MCF 10A (cell line): Measurements from ENCODE around the gene ACMSD. TPM values are rescaled to one million over a fixed set of nuclear protein-coding genes. Genes with fewer than 3 reads are reported as not detected.
A peak's percentile ranks its signal among the peaks of the same experiment; 100 is the strongest.

ENCODE experiments used
- BruUV-seq: library from RNA; stranded (reverse); fragments of 400-500 nt; replicated peaks from 2 replicates; lab custom pipeline; 2021; lab: Mats Ljungman, UMichigan
- CTCF ChIA-PET: fragments of 300-600 bp; sonication (Branson Sonifier 250); formaldehyde crosslinking; extraction: SDS; loops from one replicate; lab custom pipeline; 2021; ENCODE audit warnings: antibody characterized with exemption, inconsistent platforms; lab: Yijun Ruan, JAX
- POLR2A ChIA-PET: fragments of 300-600, 350-650 bp; sonication (Branson Sonifier 250); formaldehyde crosslinking; extraction: SDS; loops from one replicate; lab custom pipeline; 2020; ENCODE audit warnings: antibody characterized with exemption, inconsistent platforms; lab: Yijun Ruan, JAX
- DNase-seq: peaks from one replicate; pipeline ENCODE4 v3.0.0-alpha.2; 2018; ENCODE audit not compliant: unreplicated experiment
- H3K27ac Mint-ChIP-seq: one replicate; pipeline ENCODE4 v1.8.0; 2022; ENCODE audit warnings: mild to moderate bottlenecking, low read depth, mixed read lengths; ENCODE audit not compliant: unreplicated experiment
- H3K27me3 Mint-ChIP-seq: one replicate; pipeline ENCODE4 v1.8.0; 2022; ENCODE audit warnings: mixed read lengths; ENCODE audit not compliant: insufficient read depth, unreplicated experiment
- H3K36me3 Mint-ChIP-seq: one replicate; pipeline ENCODE4 v1.8.0; 2022; ENCODE audit warnings: mild to moderate bottlenecking, moderate library complexity, mixed read lengths; ENCODE audit not compliant: insufficient read depth, unreplicated experiment
- H3K4me1 Mint-ChIP-seq: one replicate; pipeline ENCODE4 v1.8.0; 2022; ENCODE audit warnings: mixed read lengths; ENCODE audit not compliant: insufficient read depth, unreplicated experiment
- H3K4me3 Mint-ChIP-seq: one replicate; pipeline ENCODE4 v1.8.0; 2022; ENCODE audit warnings: mild to moderate bottlenecking, moderate library complexity, mixed read lengths; ENCODE audit not compliant: unreplicated experiment
- H3K9me3 Mint-ChIP-seq: one replicate; pipeline ENCODE4 v1.8.0; 2022; ENCODE audit warnings: mixed read lengths; ENCODE audit not compliant: unreplicated experiment
- CTCF ChIP-seq: fragments of 200-600 bp; IDR thresholded peaks from one replicate; pipeline ENCODE4 v1.8.0; 2022; ENCODE audit warnings: antibody characterized with exemption, mild to moderate bottlenecking; ENCODE audit not compliant: unreplicated experiment
- intact Hi-C: fragments of 100-400 bp; cut with micrococcal nuclease; formaldehyde crosslinking; loops from 2 replicates; pipeline ENCODE4 v1.14.1; 2022
- total RNA-seq: library from RNA; stranded (reverse); gene quantifications from 2 replicates; pipeline ENCODE4 v1.2.3, GENCODE V29; 2022

The ACMSD gene
- total RNA-seq, 1 experiment from 2014 or later = not detected

GRCh38 chr2:134884435-134884834, 46.0 kb downstream of the ACMSD start:
- no peaks in the 10 kb centered on the region for H3K9me3 Mint-ChIP-seq
- DNase-seq = no peak
- no peak overlapping the region for H3K27ac Mint-ChIP-seq
- ChIA-PET POLR2A (interaction anchor here (1.0 to 1.2 kb wide), 2 partner anchors 16 to 89 kb away, joined by 3 read pairs; no protein-coding TSS in a partner anchor), CTCF (interaction anchor here (0.6 to 1.6 kb wide), 3 partner anchors 32 to 434 kb away, joined by 4 to 6 read pairs (median 5); no protein-coding TSS in a partner anchor)
- no peaks in the 10 kb centered on the region for H3K27me3 Mint-ChIP-seq
- intact Hi-C loops = no loop called here
- no peaks in the 10 kb centered on the region for H3K4me1 Mint-ChIP-seq
- no peak for TF ChIP-seq CTCF
- H3K36me3 Mint-ChIP-seq = no peaks in the 10 kb centered on the region
- H3K4me3 Mint-ChIP-seq = no peak overlapping the region
- no TSS peak for BruUV-seq

- no peaks in the 10 kb centered on the region for H3K9me3 Mint-ChIP-seq
- CTCF ChIA-PET = interaction anchor here (0.7 to 4.7 kb wide), 7 partner anchors 323 to 441 kb away, joined by 3 to 41 read pairs (median 8); no protein-coding TSS in a partner anchor
- no peaks in the 10 kb centered on the region for H3K36me3 Mint-ChIP-seq
- no peaks in the 10 kb centered on the region for H3K4me1 Mint-ChIP-seq
- H3K4me3 Mint-ChIP-seq = no peak overlapping the region
- no TSS peak for BruUV-seq
- no peak for TF ChIP-seq CTCF
- no peaks in the 10 kb centered on the region for H3K27me3 Mint-ChIP-seq
- H3K27ac Mint-ChIP-seq = no peak overlapping the region
- POLR2A ChIA-PET = no interaction called here
- intact Hi-C loops = loop anchor here (10.0 kb wide), 1 partner anchor 168 kb away; no protein-coding TSS in a partner anchor
- DNase-seq = no peak
These were observed 54.0 kb downstream of the ACMSD start for GRCh38 chr2:134892282-134893035.

GRCh38 chr2:134897932-134898331, 59.5 kb downstream of the ACMSD start:
- Mint-ChIP-seq H3K9me3 (no peaks in the 10 kb centered on the region), H3K27ac (no peak overlapping the region), H3K36me3 (peaks cover 7% of the 10 kb centered on the region), H3K27me3 (no peaks in the 10 kb centered on the region), H3K4me3 (no peak overlapping the region), H3K4me1 (peaks cover 4% of the 10 kb centered on the region)
- intact Hi-C loops = loop anchor here (1.0 to 10.0 kb wide), 5 partner anchors 173 to 1011 kb away; no protein-coding TSS in a partner anchor
- CTCF ChIA-PET = interaction anchor here (0.6 to 2.3 kb wide), 16 partner anchors 9 to 1065 kb away, joined by 3 to 31 read pairs (median 3); no protein-coding TSS in a partner anchor
- no TSS peak for BruUV-seq
- TF ChIP-seq CTCF = peak; percentile 35
- POLR2A ChIA-PET = no interaction called here
- peak; percentile 6 for DNase-seq

GRCh38 chr2:134899204-134899603, 60.8 kb downstream of the ACMSD start:
- H3K27me3 Mint-ChIP-seq = no peaks in the 10 kb centered on the region
- no peak for DNase-seq
- TF ChIP-seq CTCF = no peak
- ChIA-PET CTCF (interaction anchor here (0.7 to 2.3 kb wide), 4 partner anchors 183 to 780 kb away, joined by 3 to 16 read pairs (median 3); no protein-coding TSS in a partner anchor), POLR2A (no interaction called here)
- H3K4me1 Mint-ChIP-seq = peaks cover 4% of the 10 kb centered on the region
- H3K4me3 Mint-ChIP-seq = no peak overlapping the region
- no TSS peak for BruUV-seq
- intact Hi-C loops = loop anchor here (5.0 to 10.0 kb wide), 2 partner anchors 174 to 1012 kb away; no protein-coding TSS in a partner anchor
- peaks cover 7% of the 10 kb centered on the region for H3K9me3 Mint-ChIP-seq
- peaks cover 7% of the 10 kb centered on the region for H3K36me3 Mint-ChIP-seq
- H3K27ac Mint-ChIP-seq = no peak overlapping the region
